22Rv1 (cell line): ENCODE measurements around the gene CNTROB.

Source experiments
- ZFX ChIP-seq: fragments of 450-650 bp; IDR thresholded peaks from 2 replicates; pipeline ENCODE4 v1.6.1; 2017; ENCODE audit warnings: antibody characterized with exemption, borderline replicate concordance
- TF ChIP-seq, protein P1 (sequence below): fragments of 450-650 bp; IDR thresholded peaks from 2 replicates; pipeline ENCODE4 v1.5.1; 2017; ENCODE audit warnings: mild to moderate bottlenecking

GRCh38 chr17:7893187-7893880 is 38.7 kb upstream of the CNTROB start:
- TF ChIP-seq, protein P1, sequence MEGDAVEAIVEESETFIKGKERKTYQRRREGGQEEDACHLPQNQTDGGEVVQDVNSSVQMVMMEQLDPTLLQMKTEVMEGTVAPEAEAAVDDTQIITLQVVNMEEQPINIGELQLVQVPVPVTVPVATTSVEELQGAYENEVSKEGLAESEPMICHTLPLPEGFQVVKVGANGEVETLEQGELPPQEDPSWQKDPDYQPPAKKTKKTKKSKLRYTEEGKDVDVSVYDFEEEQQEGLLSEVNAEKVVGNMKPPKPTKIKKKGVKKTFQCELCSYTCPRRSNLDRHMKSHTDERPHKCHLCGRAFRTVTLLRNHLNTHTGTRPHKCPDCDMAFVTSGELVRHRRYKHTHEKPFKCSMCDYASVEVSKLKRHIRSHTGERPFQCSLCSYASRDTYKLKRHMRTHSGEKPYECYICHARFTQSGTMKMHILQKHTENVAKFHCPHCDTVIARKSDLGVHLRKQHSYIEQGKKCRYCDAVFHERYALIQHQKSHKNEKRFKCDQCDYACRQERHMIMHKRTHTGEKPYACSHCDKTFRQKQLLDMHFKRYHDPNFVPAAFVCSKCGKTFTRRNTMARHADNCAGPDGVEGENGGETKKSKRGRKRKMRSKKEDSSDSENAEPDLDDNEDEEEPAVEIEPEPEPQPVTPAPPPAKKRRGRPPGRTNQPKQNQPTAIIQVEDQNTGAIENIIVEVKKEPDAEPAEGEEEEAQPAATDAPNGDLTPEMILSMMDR = no peak
- no peak for TF ChIP-seq ZFX
